Lung (tissue), 12 donors: ENCODE results near the gene PKD1. TPM values are rescaled to one million over a fixed set of nuclear protein-coding genes. Genes with fewer than 3 reads are reported as not detected.
"Not testable (repeated sequence)": the region's sequence is repeated elsewhere in the genome, so short reads cannot be mapped to it uniquely, and the experiment has no call there.

ENCODE experiments used
- ATAC-seq: fragments of 200-7000 bp; cut with Tn5 transposase; one replicate; pipeline ENCODE4 v1.9.1; 2020; ENCODE audit warnings: moderate number of reproducible peaks; ENCODE audit not compliant: insufficient read depth, low FRiP score
- DNase-seq, 3 donors: peaks; one replicate each; pipeline ENCODE4 v3.0.0-alpha.2; 2013 to 2017
- H3K27ac ChIP-seq, 2 donors: one replicate each; pipeline ENCODE4 v1.5.1; 2013; ENCODE audit warnings: mild to moderate bottlenecking in 2 of 2, moderate library complexity in 2 of 2, control low read depth in 1 of 2, inconsistent platforms in 1 of 2, low read depth in 1 of 2, low read length in 1 of 2
- H3K27me3 ChIP-seq, 3 donors: one replicate each; pipeline ENCODE4 v1.5.1; 2013; ENCODE audit warnings: low read length in 2 of 3; ENCODE audit not compliant: control insufficient read depth in 3 of 3, insufficient read depth in 3 of 3
- H3K36me3 ChIP-seq, 4 donors: one replicate each; pipeline ENCODE4 v1.5.1; 2013; ENCODE audit warnings: low read length in 4 of 4, mild to moderate bottlenecking in 1 of 4, moderate library complexity in 1 of 4; ENCODE audit not compliant: control insufficient read depth in 4 of 4, insufficient read depth in 4 of 4
- H3K4me1 ChIP-seq, 5 donors: one replicate each; pipeline ENCODE4 v1.5.1; 2013; ENCODE audit warnings: low read length in 5 of 5, mild to moderate bottlenecking in 2 of 5, moderate library complexity in 1 of 5; ENCODE audit not compliant: control insufficient read depth in 5 of 5, insufficient read depth in 5 of 5
- H3K4me3 ChIP-seq: one replicate; pipeline ENCODE4 v1.5.1; 2013; ENCODE audit warnings: mild to moderate bottlenecking, control low read depth, moderate library complexity
- H3K9ac ChIP-seq, 2 donors: one replicate each; pipeline ENCODE4 v1.5.1; 2013; ENCODE audit warnings: low read length in 2 of 2, control low read depth in 1 of 2; ENCODE audit not compliant: insufficient read depth in 1 of 2
- H3K9me3 ChIP-seq, 4 donors: one replicate each; pipeline ENCODE4 v1.5.1; 2013; ENCODE audit warnings: low read length in 3 of 4, mild to moderate bottlenecking in 1 of 4, moderate library complexity in 1 of 4; ENCODE audit not compliant: control insufficient read depth in 4 of 4, insufficient read depth in 3 of 4
- WGBS, 2 donors: extraction: QIAGEN DNeasy Blood & Tissue Kit; methylation state at CpG; one replicate each; pipeline ENCODE4 v1.1.7; 2013; 5-methylcytosine and 5-hydroxymethylcytosine counted together
- polyA plus RNA-seq, 2 donors: library from polyadenylated mRNA; stranded (reverse); fragments of 200-250 nt; gene quantifications; one replicate each; pipeline ENCODE4 v1.2.1, GENCODE V29; 2013
- total RNA-seq, 2 donors: library from RNA; depleted of rRNA in 1 of 2; stranded (reverse); fragments of >200 nt in 1 of 2; gene quantifications; one replicate each; pipeline ENCODE4 v1.2.1, GENCODE V29; 2014 to 2021
- TF ChIP-seq, protein P1 (sequence below): IDR thresholded peaks from 2 replicates; pipeline ENCODE4 v1.5.1; 2012; ENCODE audit warnings: mild to moderate bottlenecking; ENCODE audit errors: control extremely low read depth, extremely low read depth
- donor health status: control.
- donor health status: control.
- donor health status: Bipolar disorder and iron deficiency.
- donor health status: healthy.
- donor health status: DM: yes; HTN: yes; CAD: no.

Gene PKD1
- total and polyA plus RNA-seq, 4 donors: 39.1 to 128 (median 64.6) TPM

DNA sequence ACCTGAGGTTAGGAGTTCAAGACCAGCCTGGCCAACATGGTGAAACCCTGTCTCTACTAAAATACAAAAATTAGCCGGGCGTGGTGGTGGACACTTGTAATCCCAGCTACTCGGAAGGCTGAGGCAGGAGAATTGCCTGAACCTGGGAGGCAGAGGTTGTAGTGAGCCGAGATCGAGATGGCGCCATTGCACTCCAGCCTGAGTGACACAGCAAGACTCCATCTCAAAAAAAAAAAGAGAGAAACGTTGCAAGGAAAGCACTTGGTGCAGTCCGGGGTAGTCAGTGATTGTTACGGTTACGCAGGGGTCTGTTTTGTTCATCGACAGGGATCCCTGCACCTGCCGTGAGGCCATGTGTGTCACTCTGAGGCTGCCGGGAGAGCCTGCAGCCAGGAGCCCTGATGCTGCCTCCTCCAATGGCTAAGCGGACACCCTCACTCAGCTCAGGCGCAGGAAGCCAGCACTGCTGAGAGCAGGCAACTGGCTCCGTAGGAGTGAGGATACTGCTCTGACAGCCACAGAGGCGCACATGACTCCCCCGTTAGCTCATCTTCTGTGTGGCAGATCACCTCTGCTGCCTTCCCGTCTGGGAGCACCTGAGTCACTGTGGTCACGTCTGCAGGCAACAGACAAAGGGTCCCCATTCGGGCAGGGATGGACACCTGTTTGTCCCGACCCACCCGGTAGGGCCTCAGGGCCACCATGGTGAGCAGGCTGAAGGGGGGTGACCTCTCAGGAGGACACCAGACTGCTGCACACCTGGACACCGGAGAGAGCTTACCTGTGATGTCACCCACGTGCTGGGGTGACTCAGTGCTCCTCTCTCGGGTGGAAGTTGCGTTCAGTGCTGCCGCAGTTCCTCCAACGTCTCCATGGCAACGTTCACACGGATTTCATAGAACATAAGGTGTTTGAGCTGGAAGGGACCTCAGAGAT, 7.5 kb upstream of the PKD1 start:
- Histone ChIP-seq H3K27me3 (no peaks in the 10 kb centered on the region), H3K9me3 (no peaks in the 10 kb centered on the region), H3K27ac (no peak overlapping the region), H3K4me1 (peaks cover 0 to 9% (median 2%) of the 10 kb centered on the region in 5 donors), H3K36me3 (no peaks in the 10 kb centered on the region), H3K9ac (no peak overlapping the region), H3K4me3 (no peak overlapping the region)
- no peak for DNase-seq
- TF ChIP-seq, protein P1, sequence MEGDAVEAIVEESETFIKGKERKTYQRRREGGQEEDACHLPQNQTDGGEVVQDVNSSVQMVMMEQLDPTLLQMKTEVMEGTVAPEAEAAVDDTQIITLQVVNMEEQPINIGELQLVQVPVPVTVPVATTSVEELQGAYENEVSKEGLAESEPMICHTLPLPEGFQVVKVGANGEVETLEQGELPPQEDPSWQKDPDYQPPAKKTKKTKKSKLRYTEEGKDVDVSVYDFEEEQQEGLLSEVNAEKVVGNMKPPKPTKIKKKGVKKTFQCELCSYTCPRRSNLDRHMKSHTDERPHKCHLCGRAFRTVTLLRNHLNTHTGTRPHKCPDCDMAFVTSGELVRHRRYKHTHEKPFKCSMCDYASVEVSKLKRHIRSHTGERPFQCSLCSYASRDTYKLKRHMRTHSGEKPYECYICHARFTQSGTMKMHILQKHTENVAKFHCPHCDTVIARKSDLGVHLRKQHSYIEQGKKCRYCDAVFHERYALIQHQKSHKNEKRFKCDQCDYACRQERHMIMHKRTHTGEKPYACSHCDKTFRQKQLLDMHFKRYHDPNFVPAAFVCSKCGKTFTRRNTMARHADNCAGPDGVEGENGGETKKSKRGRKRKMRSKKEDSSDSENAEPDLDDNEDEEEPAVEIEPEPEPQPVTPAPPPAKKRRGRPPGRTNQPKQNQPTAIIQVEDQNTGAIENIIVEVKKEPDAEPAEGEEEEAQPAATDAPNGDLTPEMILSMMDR: no peak
- ATAC-seq: no peak
- 76 to 77% methylated on average over 31 of the region's 31 CpGs for WGBS, 2 donors

DNA sequence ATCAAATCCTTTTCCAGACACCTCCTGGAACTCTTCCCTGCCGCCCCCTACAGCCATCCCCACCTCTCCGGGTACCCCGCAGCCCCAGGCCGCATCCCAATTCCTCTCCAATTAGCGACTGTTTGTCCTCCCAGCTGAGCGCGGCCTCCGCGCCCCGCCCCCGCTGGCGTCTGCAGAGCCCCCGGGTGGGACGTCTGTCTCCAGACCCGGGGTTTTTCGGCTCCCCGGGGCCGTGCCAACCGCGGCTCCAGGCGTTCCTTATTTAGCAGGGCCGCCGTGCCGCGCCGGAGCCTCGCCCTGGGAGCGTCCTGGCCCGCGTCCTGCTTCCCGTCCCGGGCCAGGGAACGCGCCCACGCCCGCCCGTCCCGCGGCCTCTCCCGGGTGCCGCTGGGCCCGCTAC, 627 bp downstream of the PKD1 start:
- WGBS, 2 donors: 1% methylated on average over 19 to 33 of the region's 42 CpGs
- ATAC-seq, H3K9me3 ChIP-seq, H3K27me3 ChIP-seq, H3K36me3 ChIP-seq, H3K9ac ChIP-seq, H3K4me1 ChIP-seq: not testable (repeated sequence)
- DNase-seq: peak in 1 of 3 donors; percentile 20
- Histone ChIP-seq H3K4me3 (peak overlapping the region; percentile 31), H3K27ac (peak overlapping the region in 1 of 2 donors; percentile 77)

- H3K4me3 ChIP-seq, H3K27ac ChIP-seq, H3K27me3 ChIP-seq, H3K9ac ChIP-seq, H3K36me3 ChIP-seq, H3K4me1 ChIP-seq, ATAC-seq, H3K9me3 ChIP-seq, DNase-seq: not testable (repeated sequence)
- 33 to 53% methylated on average over 1 to 7 of the region's 12 CpGs for WGBS, 2 donors
Observed at GRCh38 chr16:2133797-2134196, 1.9 kb downstream of the PKD1 start.

- ATAC-seq, H3K27ac ChIP-seq, DNase-seq, H3K27me3 ChIP-seq, H3K9ac ChIP-seq, H3K36me3 ChIP-seq, H3K4me3 ChIP-seq, H3K9me3 ChIP-seq: not testable (repeated sequence)
- H3K4me1 ChIP-seq: peaks cover 8 to 32% (median 19%) of the 10 kb centered on the region in 5 donors
- 81 to 86% methylated on average over 22 of the region's 22 CpGs for WGBS, 2 donors
Observed at GRCh38 chr16:2129890-2130447, 5.7 kb downstream of the PKD1 start.

DNA sequence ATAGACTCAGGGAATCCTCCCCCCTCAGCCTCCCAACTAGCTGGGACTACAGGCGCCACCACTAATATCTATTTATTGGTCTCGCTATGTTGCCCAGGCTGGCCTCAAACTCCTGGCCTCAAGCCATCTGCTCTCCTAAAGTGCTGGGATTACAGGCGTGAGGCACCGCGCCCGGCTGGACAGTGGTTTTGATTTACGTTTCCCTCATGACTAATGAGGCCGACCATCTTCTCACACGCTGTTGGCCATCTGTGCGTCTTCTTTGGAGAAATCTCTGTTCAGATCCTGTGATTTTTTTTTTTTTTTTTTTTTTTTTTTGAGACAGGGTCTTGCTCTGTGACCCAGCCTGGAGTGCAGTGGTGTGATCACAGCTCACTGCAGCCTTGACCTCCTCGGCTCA, 6.4 kb downstream of the PKD1 start:
- not testable (repeated sequence) for H3K27me3 ChIP-seq, ATAC-seq, H3K9me3 ChIP-seq, H3K36me3 ChIP-seq, DNase-seq, H3K9ac ChIP-seq, H3K27ac ChIP-seq, H3K4me3 ChIP-seq
- peaks cover 8 to 39% (median 19%) of the 10 kb centered on the region in 5 donors for H3K4me1 ChIP-seq
- 76 to 86% methylated on average over 9 of the region's 11 CpGs for WGBS, 2 donors

DNA sequence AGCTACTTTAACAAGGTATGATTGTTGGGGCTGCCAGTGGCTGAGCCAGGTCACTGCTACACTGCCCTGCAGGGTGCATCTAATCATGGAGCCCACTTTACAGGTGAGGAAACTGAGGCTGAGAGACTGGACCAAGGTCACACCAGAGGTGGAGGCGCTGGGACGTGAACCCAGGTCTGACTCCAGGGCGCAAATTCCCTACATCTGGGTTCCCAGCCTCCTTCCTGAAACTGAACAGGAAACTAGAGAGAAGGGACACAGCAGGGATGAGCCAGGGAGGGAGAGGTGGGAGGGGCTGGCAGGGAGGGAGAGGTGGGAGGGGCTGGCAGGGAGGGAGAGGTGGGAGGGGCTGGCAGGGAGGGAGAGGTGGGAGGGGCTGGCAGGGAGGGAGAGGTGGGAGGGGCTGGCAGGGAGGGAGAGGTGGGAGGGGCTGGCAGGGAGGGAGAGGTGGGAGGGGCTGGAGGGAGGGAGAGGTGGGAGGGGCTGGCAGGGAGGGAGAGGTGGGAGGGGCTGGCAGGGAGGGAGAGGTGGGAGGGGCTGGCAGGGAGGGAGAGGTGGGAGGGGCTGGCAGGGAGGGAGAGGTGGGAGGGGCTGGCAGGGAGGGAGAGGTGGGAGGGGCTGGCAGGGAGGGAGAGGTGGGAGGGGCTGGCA, 7.9 kb downstream of the PKD1 start:
- H3K27ac ChIP-seq, H3K9me3 ChIP-seq, H3K36me3 ChIP-seq, H3K27me3 ChIP-seq, ATAC-seq, H3K4me3 ChIP-seq, H3K9ac ChIP-seq: not testable (repeated sequence)
- WGBS, 2 donors: 47 to 79% methylated on average over 3 of the region's 3 CpGs
- peaks cover 8 to 45% (median 19%) of the 10 kb centered on the region in 5 donors for H3K4me1 ChIP-seq
- DNase-seq: peak; percentile 47 to 68 (median 56)

DNA sequence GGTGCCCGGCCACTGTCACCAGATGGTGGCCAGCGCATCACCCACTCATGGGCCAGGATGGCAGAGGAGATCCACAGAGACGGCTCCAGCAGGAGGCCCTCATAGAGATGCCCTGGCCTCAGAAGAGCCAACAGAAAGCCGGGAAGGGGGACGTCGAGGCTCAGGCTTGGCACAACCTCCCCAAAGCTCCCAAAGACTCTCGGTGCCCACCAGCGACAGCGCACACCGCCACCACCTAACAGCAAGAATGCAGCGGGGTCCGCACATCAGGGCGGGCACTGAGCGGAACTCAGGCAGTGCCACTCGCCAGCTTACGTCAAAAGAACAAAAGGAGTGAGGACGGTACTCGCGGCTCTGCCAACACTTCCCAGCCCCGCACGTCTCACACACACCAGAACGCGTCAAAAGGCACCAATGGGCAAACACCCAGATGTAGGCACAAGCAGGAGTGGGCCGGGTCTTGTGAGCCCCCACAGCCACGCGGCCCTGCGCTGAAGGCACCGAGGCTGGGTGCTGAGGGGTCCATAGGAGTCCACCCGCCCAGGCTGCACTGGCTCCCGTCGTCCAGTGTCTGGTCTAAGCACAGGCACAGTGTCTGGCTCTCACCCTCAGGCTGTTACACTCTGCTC, 8.7 kb downstream of the PKD1 start:
- peak overlapping the region; percentile 62 to 77 for H3K27ac ChIP-seq
- not testable (repeated sequence) for DNase-seq, H3K9me3 ChIP-seq, H3K36me3 ChIP-seq, H3K4me3 ChIP-seq, H3K27me3 ChIP-seq, ATAC-seq
- H3K4me1 ChIP-seq: peaks cover 8 to 45% (median 19%) of the 10 kb centered on the region in 5 donors
- H3K9ac ChIP-seq: peak overlapping the region in 1 of 2 donors; percentile 13
- WGBS, 2 donors: 75 to 84% methylated on average over 31 of the region's 31 CpGs
